Astrocyte (in vitro differentiated cells and primary cell): ENCODE data around the gene NPTXR. TPM values are rescaled to one million over a fixed set of nuclear protein-coding genes. Genes with fewer than 3 reads are reported as not detected.

Source experiments
- DNase-seq: peaks from one replicate; pipeline ENCODE4 v3.0.0-alpha.2; 2010; ENCODE audit warnings: low read depth
- FAIRE-seq: peaks from 2 replicates; lab custom pipeline; 2011; peaks lifted over from hg19 to GRCh38; lab: Jason Lieb, UNC
- H2AFZ ChIP-seq: 2 replicates; pipeline ENCODE4 v1.6.0; 2012; ENCODE audit warnings: low read depth, low read length, inconsistent platforms
- H3K27ac ChIP-seq: 2 replicates; pipeline ENCODE4 v1.5.1; 2011; ENCODE audit warnings: low read depth, low read length, inconsistent platforms
- H3K27me3 ChIP-seq: 2 replicates; pipeline ENCODE4 v1.6.0; 2011; ENCODE audit warnings: low read length, inconsistent platforms; ENCODE audit not compliant: insufficient read depth
- H3K36me3 ChIP-seq: 2 replicates; pipeline ENCODE4 v1.5.1; 2011; ENCODE audit warnings: low read length, inconsistent platforms; ENCODE audit not compliant: insufficient read depth
- H3K4me1 ChIP-seq: 2 replicates; pipeline ENCODE4 v1.5.1; 2011; ENCODE audit warnings: low read length, inconsistent platforms; ENCODE audit not compliant: insufficient read depth
- H3K4me2 ChIP-seq: 2 replicates; pipeline ENCODE4 v1.6.0; 2012; ENCODE audit warnings: low read length, inconsistent platforms
- H3K4me3 ChIP-seq: 2 replicates; pipeline ENCODE4 v1.5.1; 2011; ENCODE audit warnings: low read depth, mild to moderate bottlenecking, low read length, inconsistent platforms; ENCODE audit not compliant: insufficient read depth
- H3K79me2 ChIP-seq: 2 replicates; pipeline ENCODE4 v1.6.0; 2012; ENCODE audit warnings: mild to moderate bottlenecking, low read length, inconsistent platforms; ENCODE audit not compliant: insufficient read depth
- H3K9ac ChIP-seq: 2 replicates; pipeline ENCODE4 v1.6.0; 2012; ENCODE audit warnings: mild to moderate bottlenecking, low read length, inconsistent platforms
- H3K9me3 ChIP-seq: 2 replicates; pipeline ENCODE4 v1.5.1; 2012; ENCODE audit warnings: low read depth, mild to moderate bottlenecking, low read length, inconsistent platforms; ENCODE audit not compliant: insufficient read depth
- H4K20me1 ChIP-seq: 2 replicates; pipeline ENCODE4 v1.6.0; 2012; ENCODE audit warnings: low read length, inconsistent platforms; ENCODE audit not compliant: insufficient read depth
- H3K27ac Mint-ChIP-seq: one replicate; pipeline ENCODE4 v1.8.0; 2021; ENCODE audit warnings: mild to moderate bottlenecking, mixed read lengths; ENCODE audit not compliant: unreplicated experiment
- H3K27me3 Mint-ChIP-seq: one replicate; pipeline ENCODE4 v1.8.0; 2021; ENCODE audit warnings: low read depth, mixed read lengths; ENCODE audit not compliant: unreplicated experiment
- H3K36me3 Mint-ChIP-seq: one replicate; pipeline ENCODE4 v1.8.0; 2021; ENCODE audit warnings: low read depth, mixed read lengths; ENCODE audit not compliant: unreplicated experiment
- H3K4me1 Mint-ChIP-seq: one replicate; pipeline ENCODE4 v1.8.0; 2021; ENCODE audit warnings: low read depth, mixed read lengths; ENCODE audit not compliant: unreplicated experiment
- H3K4me3 Mint-ChIP-seq: one replicate; pipeline ENCODE4 v1.8.0; 2021; ENCODE audit warnings: mild to moderate bottlenecking, moderate library complexity, mixed read lengths; ENCODE audit not compliant: unreplicated experiment
- H3K9me3 Mint-ChIP-seq: one replicate; pipeline ENCODE4 v1.8.0; 2021; ENCODE audit warnings: mild to moderate bottlenecking, mixed read lengths; ENCODE audit not compliant: unreplicated experiment
- EZH2 ChIP-seq: IDR thresholded peaks from 2 replicates; pipeline ENCODE4 v1.6.1; 2012; ENCODE audit warnings: mild to moderate bottlenecking, low read length, inconsistent platforms; ENCODE audit not compliant: insufficient read depth
- total RNA-seq: library from RNA; stranded (reverse); gene quantifications from 2 replicates; pipeline ENCODE4 v1.2.1, GENCODE V29; 2021
- TF ChIP-seq, protein P1 (sequence below): IDR thresholded peaks from 2 replicates; pipeline ENCODE4 v1.5.1; 2011; ENCODE audit warnings: low read depth, mild to moderate bottlenecking, inconsistent platforms, low read length, moderate library complexity; ENCODE audit not compliant: insufficient read depth

NPTXR gene
- total RNA-seq, 1 donor from 2014 or later: 5.4 TPM

DNA sequence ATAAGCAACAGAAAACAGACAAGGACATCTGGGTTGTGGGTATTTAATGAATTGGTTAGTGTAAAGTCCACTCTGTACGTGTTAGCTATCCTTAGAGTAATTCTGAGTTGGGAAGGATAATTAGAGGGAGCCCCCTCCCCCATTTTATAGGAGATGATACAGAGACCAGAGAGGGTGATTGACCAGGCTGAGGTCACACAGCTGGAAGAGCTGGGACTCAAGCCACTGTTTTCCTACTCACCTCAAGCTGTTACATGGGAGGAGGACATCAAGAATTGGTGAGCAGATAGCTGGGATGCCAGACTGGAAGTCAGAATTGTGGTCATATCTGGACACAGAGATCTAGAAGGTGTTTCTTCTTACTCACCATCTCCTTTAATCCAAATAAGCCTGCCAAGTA, 8.7 kb upstream of the NPTXR start:
- no peak overlapping the region for H3K27ac ChIP-seq
- no peaks in the 10 kb centered on the region for H3K9me3 Mint-ChIP-seq
- no peaks in the 10 kb centered on the region for H4K20me1 ChIP-seq
- H3K79me2 ChIP-seq: no peaks in the 10 kb centered on the region
- no peak overlapping the region for H3K9ac ChIP-seq
- H3K9me3 ChIP-seq: no peaks in the 10 kb centered on the region
- H3K36me3 ChIP-seq: no peaks in the 10 kb centered on the region
- no peak for TF ChIP-seq EZH2
- TF ChIP-seq, protein P1, sequence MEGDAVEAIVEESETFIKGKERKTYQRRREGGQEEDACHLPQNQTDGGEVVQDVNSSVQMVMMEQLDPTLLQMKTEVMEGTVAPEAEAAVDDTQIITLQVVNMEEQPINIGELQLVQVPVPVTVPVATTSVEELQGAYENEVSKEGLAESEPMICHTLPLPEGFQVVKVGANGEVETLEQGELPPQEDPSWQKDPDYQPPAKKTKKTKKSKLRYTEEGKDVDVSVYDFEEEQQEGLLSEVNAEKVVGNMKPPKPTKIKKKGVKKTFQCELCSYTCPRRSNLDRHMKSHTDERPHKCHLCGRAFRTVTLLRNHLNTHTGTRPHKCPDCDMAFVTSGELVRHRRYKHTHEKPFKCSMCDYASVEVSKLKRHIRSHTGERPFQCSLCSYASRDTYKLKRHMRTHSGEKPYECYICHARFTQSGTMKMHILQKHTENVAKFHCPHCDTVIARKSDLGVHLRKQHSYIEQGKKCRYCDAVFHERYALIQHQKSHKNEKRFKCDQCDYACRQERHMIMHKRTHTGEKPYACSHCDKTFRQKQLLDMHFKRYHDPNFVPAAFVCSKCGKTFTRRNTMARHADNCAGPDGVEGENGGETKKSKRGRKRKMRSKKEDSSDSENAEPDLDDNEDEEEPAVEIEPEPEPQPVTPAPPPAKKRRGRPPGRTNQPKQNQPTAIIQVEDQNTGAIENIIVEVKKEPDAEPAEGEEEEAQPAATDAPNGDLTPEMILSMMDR: no peak
- H3K4me3 Mint-ChIP-seq: no peak overlapping the region
- peaks cover 8% of the 10 kb centered on the region for H3K4me1 Mint-ChIP-seq
- H3K36me3 Mint-ChIP-seq: no peaks in the 10 kb centered on the region
- no peak overlapping the region for H2AFZ ChIP-seq
- peaks cover 19% of the 10 kb centered on the region for H3K27me3 Mint-ChIP-seq
- no peak overlapping the region for H3K4me2 ChIP-seq
- no peak for DNase-seq
- FAIRE-seq: no peak
- H3K27me3 ChIP-seq: peaks cover 2% of the 10 kb centered on the region
- peaks cover 16% of the 10 kb centered on the region for H3K4me1 ChIP-seq
- H3K27ac Mint-ChIP-seq: no peak overlapping the region
- no peak overlapping the region for H3K4me3 ChIP-seq

DNA sequence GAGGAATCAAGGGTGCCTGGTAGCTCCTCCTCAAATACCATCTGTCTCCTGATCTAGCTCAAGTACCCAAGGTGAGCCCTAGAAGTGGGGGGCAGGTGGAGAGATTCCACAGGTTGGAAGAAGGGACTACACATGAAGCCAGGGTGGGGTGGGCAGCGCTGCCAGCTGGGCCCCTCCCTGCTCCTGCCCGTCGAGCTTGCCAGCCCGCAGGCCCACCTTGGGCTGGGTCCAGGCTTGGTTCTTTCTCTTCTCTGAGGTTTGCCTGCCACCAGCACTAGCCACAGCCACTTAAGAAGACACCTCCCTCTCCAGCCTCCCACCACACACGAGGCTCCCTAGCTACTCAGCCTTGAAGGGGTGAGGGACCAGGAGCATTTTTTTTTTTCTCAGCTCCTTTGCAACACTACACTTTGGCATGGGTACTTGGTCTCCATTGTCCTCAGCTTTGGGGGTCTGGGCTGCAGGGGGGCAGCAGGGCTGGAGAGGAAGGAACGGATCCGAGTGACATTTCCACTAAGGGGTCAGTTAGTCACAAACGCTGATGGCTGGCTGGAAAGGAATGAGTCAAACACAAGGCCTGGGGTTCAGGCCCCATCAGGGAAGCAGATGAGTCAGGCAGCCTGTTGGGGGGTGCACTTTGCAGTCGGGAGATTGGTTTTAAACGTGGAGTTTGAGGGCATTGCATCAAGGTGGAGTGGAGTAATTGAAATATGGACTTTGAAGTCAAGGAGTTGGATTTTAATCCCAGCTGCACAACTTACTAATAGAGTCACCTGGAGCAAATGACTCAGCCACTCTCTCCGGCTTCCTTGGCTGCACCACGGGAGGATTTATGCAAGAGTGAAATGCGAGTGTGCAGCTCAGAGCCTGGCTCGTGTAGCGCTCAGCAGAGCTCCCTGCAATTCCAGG, 7.4 kb upstream of the NPTXR start:
- peaks cover 20% of the 10 kb centered on the region for H3K4me1 ChIP-seq
- H3K4me1 Mint-ChIP-seq: peaks cover 8% of the 10 kb centered on the region
- no peak overlapping the region for H3K4me3 Mint-ChIP-seq
- H3K9me3 ChIP-seq: no peaks in the 10 kb centered on the region
- FAIRE-seq (peak; percentile 34), DNase-seq (peak; percentile 74)
- peaks cover 2% of the 10 kb centered on the region for H3K27me3 ChIP-seq
- no peak overlapping the region for H3K27ac ChIP-seq
- peak overlapping the region; percentile 7 for H3K27ac Mint-ChIP-seq
- no peaks in the 10 kb centered on the region for H3K36me3 Mint-ChIP-seq
- H4K20me1 ChIP-seq: no peaks in the 10 kb centered on the region
- H2AFZ ChIP-seq: no peak overlapping the region
- H3K36me3 ChIP-seq: no peaks in the 10 kb centered on the region
- H3K4me2 ChIP-seq: peak overlapping the region; percentile 45
- TF ChIP-seq, protein P1: no peak
- no peak for TF ChIP-seq EZH2
- H3K79me2 ChIP-seq: no peaks in the 10 kb centered on the region
- peaks cover 25% of the 10 kb centered on the region for H3K27me3 Mint-ChIP-seq
- no peak overlapping the region for H3K9ac ChIP-seq
- no peak overlapping the region for H3K4me3 ChIP-seq
- no peaks in the 10 kb centered on the region for H3K9me3 Mint-ChIP-seq

DNA sequence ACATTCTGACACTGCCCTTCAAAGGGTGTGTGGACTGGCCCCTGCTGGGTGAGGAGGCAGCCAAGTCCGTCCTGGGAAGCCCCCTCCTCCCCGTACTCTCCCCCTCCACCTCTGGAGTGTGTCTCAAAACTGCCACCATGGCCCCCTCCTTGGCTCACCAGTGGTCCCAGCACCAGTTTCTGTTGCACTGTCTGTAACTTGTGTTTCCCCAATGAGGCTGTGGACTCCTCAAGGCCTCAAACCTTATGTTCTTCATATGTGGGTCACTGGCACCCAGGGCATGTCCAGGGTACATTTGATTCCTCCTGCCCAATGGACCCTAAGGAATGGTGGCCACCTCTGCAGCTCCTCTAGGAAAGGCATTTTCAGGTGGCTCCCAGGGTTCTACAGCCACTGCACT, 6.6 kb upstream of the NPTXR start:
- no peak overlapping the region for H3K27ac ChIP-seq
- no peaks in the 10 kb centered on the region for H4K20me1 ChIP-seq
- H3K9ac ChIP-seq: no peak overlapping the region
- H3K4me1 ChIP-seq: peaks cover 20% of the 10 kb centered on the region
- H2AFZ ChIP-seq: no peak overlapping the region
- DNase-seq (no peak), FAIRE-seq (no peak)
- no peaks in the 10 kb centered on the region for H3K36me3 Mint-ChIP-seq
- peaks cover 2% of the 10 kb centered on the region for H3K27me3 ChIP-seq
- peaks cover 26% of the 10 kb centered on the region for H3K27me3 Mint-ChIP-seq
- H3K4me2 ChIP-seq: no peak overlapping the region
- TF ChIP-seq EZH2: no peak
- TF ChIP-seq, protein P1: no peak
- H3K4me1 Mint-ChIP-seq: peaks cover 8% of the 10 kb centered on the region
- H3K9me3 ChIP-seq: no peaks in the 10 kb centered on the region
- H3K79me2 ChIP-seq: no peaks in the 10 kb centered on the region
- no peaks in the 10 kb centered on the region for H3K9me3 Mint-ChIP-seq
- no peak overlapping the region for H3K27ac Mint-ChIP-seq
- H3K4me3 Mint-ChIP-seq: no peak overlapping the region
- H3K36me3 ChIP-seq: no peaks in the 10 kb centered on the region
- H3K4me3 ChIP-seq: no peak overlapping the region
